SKM-1 (cell line): Measurements from ENCODE around the gene CDRT4.

Experiments
- DNase-seq: peaks from one replicate; lab custom pipeline; 2025; ENCODE audit not compliant: unreplicated experiment; lab: John Stamatoyannopoulos, UW

CDRT4 gene

DNA sequence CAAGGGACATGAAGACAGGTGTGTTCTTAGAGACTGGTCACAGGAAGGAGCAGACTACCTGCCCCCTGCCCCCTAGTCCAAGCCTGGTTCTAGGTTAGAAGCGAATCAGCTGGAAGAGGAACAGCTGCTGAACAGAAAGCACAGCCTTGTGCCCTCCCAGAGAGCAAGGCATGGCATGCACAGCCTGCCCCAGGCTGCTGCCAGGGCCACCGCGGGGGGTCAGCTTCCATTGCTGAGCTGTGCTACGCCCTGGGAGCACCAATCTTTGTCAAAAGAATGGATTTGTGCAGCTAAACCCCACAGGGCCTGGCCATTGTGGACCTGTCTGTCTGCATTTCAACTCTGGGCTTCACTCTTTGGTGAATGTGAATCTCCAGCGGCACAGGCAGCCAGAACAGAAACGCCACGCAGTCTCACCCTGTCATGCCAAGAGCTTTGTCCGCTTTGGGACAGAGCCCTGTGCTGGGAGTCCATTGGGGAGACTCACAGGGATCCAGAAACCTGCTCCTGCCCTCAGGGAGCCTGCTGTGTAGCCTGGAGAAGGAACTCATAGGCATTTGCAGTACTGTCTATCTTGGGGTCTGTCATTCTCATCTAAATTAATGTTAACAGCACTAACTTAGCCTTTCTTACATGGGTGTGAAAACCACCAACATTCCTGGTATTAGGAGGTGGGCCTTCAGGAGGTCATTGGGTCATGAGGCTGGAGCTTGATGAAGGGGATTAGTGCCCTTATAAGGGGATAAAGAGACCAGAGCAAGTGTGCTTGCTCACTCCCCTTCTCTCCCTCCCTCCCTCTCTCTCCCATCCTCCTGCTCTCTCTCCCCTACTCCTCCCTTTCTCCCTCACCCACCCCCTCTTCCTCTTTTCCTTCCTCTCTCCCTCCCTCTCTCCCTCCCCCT, 25.6 kb upstream of the CDRT4 start:
- no peak for DNase-seq

DNA sequence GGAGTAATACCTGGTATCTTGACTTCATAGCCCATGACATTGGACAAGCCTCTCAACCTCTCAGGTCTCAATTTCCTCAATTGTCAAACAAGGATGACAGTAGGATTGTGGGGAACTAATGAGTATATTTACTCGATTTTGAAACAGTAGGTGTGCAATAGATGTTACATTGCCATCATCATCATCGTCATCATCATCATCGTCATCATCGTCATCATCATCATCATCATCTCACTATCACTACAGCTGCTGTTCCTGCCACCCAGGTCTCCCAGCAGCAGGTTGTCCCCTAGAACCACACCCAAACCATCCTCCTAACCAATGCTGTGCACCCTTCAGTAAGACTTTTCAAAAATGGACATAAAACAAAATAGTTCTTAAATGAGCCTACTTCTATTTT, 24.8 kb upstream of the CDRT4 start:
- DNase-seq = no peak

DNA sequence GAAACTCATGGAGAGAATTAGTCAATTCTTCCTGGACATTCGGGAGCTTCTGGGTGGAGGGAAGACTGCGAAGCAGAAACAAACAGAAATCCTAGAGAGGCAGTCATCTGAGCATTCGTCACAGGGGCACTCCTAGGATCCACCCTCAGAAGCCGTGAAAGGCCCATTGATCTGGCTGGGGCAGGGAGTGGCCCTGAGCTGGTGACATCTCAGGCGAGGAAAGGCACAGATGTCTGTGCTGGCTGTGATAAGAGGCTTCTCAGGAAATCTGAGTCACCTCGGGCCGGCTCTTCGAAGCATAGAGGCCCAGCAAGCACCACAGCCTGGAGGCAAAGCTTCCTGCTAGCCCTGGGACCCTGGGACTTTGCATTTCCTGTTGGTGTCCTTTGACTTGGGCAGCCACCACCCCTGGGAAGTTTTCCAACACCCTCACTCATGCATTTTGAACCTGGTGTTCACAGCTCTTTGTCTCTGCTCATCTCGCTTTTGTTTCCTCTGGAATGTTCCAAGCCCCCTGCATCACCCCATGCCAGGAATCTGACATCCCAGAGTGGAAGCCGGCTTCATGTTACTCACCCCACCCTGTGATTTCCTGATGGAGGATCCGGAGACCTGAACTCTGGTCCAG, 23.3 kb upstream of the CDRT4 start:
- DNase-seq = no peak

DNA sequence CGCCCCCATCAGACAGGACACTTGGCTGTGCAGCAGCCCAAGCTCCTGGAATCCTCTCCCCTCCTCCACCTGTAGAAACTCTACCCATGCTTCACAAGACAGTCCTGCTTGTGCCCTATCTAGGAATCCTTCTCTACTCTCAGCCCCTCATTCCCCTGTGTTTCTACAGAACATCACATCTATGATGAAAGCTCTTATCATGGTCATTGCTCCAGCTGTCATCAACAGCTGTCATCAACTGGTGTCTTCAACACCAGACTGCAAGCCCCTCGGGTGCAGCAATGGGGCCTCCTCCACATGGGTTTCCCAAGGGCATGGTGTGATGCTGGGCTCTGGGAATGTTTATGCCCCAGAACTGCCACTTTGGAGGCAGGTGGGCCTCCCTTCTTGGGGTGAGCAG, 21.1 kb upstream of the CDRT4 start:
- no peak for DNase-seq

DNA sequence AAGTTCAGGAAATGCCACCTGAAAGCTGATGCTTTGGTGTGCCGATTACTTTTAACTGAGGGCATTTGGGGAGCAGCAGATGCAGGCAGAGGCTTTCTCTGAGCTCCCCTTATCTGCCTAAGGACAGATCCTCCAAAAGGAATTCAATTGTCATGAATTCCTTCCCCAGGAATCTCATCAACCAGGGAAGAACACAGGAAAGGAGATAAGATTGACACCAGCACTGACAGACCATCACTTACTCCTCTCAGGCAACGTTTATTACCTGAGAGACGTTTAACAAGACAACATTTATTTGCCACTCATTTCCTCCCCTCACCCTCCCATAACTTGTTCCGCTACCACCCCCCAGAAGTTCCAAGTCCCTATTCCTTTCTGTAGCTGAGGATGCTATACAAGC, 17.6 kb upstream of the CDRT4 start:
- DNase-seq = no peak

DNA sequence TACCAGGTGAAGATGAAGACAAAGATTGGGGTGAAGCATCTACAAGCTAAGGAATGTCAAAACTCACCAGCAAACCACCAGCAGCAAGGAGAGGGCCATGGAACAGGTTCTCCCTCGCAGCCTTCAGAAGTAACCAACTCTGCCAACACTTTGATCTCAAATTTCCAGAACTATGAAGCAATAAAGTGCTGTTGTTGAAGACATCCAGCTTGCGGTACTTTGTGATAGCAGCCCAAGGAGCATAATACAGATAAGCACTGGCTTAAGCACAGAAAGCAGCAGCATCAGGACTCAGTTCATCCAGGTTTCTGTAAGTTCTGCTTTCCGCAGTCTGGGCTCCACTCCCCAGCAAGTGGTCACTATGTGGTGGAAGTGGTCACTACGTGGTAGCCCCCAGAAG, 16.0 kb upstream of the CDRT4 start:
- no peak for DNase-seq

DNA sequence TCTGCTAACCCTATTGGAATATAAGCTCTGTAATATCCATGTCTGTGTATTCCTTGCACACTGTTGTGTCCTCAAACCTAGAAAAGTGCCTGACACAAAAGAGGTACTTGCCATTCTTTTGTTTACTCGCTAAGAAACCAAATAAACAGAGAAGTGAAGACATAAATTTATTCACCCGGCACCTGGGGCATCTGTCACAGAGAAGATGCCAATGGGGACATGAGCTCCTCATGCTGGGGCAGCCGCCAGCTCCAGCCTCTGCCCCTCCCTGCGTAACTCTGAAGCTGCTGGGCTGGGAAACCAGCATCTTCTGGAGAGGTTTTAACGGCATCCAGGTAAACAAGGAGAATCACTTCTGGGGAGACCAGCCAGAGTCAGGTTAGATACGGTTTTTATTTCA, 15.1 kb upstream of the CDRT4 start:
- no peak for DNase-seq

DNA sequence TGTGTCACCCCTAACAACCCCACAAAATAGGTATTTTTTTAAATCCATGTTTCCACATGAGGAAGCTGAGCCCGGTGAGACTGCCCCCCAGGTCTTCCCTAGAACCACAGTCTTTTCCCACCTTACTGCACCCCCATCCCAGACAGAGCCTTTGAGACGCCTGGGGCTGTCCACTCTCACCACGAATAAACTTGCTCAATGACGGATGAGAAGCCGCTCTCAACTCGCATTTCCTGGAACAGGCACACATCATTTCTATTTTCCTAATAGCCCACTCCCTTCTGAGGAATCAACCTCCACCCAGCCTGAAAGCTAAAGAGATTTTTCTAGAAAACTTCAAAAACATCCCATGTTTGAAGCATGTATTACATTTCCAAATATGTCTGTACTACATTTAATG, 14.1 kb upstream of the CDRT4 start:
- DNase-seq = no peak

DNA sequence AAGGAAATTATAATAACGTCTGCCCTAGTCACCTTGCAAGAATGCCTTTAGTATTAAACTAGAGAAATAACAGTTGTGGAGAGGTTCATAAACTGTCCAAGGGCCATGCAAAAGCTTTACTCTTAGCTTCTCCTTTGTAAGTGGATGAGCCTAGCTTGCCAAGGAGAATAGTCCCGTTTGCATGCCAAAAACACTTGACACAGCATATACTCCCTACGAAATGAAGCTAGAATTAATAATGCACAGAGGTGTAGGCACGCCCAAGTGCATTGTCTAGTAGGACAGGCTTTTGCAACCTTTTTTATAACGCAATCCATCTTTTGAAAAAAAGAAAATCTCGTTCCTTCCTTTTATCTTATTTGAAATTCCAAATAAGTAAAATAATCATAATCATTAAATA, 12.8 kb upstream of the CDRT4 start:
- DNase-seq = no peak

DNA sequence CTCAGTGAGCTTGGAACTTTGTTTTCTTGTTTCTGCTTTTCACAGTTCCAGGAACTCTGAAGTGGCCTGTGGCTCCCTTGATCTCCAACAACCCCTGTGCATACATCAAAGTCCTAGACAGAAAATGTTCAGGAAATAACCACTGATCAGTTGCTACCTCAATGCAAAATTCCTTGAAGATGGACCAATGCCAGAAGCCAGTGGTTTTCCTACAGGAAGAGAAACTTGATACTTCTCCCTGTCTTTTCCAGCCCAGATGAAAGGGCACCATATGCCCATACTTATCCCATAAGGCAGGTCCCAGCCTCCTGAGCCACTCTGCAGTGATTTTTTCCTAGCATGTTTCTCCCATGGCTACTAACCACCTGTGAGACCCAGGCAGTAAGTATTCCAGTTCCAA, 12.3 kb upstream of the CDRT4 start:
- DNase-seq = no peak

DNA sequence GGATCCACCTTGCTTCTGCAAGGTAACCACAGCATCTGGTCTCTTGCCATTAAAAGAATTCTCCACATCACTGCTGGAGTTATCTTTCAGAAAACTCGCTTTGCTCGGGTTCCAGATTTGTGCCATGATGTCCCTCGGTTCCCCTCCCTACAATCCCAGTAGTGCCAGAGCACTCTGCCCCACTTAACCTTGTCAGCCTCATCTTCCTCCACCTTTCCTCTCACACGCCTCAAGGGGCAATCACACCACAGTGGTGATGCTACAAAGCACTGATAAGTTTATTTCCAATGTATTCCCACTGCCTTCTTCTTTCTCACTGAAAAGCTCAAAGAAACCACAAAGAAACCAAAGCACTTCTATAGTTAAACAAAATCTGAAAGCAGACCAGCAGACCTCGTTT, 11.4 kb upstream of the CDRT4 start:
- DNase-seq = no peak

DNA sequence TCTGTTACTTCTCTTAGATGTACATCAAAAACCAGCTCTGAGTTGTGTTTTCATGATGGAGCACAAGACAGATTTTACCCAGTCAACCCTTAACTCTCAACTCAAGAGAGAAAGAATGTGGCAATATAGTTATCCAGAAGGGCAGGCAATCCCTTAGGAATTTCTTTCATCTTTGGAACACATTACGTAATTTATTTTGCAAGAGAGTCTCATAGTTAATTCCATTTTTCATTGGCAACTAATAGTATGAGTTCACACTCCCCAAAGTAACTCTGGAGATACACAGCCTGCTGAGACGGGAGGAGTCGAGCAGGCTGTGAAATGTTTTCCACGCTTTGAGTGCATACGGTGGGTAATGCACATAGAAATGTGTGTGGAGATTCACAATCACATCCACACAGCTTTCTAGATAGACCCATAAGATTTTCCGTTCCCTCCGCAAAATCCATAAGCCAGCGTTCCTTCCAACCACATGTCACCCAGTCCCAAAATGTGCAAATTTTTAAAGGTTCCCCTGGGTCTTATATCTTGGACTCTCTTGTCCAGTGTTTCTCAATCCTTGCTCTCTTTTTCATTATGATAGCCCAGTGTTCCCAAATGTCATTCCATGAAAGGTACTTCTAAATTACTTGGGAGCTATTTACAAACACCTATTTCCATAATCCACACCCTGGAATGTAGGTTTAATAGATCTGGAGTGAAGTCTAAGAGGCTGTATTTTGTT, 8.4 kb upstream of the CDRT4 start:
- DNase-seq = no peak

DNA sequence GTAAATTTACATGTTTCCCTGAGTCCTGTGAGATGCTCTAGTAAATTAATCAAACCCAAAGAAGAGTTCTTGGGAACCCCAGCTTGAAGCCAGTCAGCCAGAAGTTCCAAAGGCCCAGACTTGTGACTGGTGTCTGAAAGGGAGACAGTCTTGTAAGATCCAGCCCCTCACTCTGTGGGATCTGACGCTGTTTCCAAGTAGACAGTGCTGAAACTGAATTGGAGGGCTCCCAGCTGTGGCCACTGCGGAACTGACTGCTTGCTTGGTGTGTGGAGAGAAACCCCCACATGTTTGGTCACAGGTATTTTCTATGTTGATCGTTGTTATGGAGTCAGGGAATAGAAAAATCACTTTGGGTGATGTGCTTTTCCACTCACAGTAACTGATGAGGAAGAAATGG, 5.5 kb upstream of the CDRT4 start:
- DNase-seq = no peak

DNA sequence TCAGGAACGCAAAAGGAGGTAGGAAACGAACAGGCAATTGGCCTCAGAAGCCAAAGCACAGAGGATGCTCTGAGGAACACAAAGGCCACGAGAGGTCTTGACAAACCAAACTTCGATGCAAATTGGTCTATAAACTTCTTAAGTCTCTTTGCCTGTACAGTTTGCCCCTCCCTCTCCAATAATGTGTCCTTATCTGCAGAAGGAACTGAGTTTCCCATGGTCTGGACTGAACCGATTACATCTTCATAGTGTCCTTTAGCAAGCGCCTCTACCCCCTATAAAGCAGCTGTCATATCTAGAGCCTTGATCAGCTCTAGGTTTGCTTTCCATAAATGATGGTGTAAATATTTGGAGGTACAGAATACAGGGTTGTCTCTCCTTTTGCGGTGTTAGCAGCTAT, 3.1 kb upstream of the CDRT4 start:
- DNase-seq = no peak

DNA sequence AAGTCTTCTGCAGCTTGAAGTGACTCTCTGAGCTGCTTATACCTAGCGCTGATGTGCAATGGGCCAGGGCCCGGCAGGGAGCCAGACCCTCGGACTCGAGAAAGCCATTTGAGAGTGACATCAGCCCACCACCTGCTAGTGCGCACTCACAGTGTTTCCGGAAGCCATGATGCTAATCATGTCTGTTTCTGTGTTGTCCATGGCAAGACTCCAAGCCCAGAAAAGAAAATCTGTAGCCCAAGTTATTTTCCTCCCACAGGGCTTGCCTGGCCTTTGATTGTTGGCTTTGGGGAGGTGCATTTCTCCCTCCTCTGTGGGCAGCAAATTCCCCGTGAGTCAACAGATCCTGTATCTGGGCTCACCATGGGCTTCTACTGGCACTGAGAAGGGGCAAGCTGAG, 1.8 kb upstream of the CDRT4 start:
- no peak for DNase-seq

DNA sequence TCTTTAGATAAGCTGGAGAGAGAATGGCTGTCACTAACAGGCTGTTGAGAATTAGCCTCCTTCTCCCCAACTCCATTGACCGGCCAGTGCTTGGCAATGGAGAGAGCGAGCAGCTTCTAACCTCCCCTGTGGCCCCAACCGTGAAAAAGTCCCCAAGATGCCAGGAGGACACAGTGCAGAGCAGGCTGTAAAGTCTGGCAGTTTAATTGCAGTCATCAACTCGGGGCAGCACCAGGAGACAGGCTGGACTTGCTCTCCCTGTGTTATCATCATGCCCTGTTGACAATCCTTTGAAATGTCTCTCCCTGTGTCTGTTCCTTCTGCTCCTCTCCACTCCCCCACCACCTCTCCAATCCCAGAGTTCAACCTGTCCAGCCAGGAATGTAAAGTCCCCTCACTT, 705 bp upstream of the CDRT4 start:
- DNase-seq = no peak

DNA sequence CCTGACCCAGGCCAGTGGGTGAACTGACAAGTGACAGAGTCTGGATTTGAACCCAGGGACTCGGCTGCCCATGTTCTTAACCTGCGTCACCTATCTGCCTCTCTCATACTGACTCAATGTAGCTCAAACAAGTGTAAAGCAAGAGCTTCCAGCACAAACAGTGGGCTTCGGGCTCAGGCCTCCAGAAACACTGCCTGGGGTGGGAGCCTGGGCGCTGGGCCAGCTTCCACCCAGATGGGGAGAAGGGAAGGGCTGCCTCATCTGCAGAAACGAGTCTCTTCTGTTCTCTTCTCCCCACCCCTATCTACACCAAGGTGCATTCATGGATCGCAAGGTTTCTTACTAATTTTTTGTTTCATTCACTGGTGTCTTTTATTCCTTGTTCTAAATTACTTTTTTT, 1.3 kb downstream of the CDRT4 start:
- DNase-seq = no peak

DNA sequence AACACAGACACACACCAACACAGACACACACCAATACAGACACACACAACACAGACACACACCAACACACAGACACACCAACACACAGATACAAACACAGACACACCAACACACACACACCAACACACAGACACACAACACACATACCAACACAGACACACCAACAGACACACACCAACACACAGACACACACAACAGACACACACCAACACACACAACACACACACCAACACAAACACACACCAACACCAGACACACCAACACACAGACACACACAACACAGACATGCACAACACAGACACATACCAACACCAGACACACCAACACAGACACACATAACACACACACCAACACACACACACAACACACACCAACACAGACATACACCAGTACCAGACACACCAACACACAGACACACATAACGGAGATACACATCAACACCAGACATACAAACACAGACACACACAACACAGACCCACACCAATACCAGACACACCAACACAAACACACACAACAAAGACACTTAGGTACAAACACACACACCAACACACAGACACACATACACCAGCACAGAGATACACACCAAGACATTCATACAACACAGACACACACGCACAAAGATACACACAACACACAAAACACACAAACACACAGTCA, 2.2 kb downstream of the CDRT4 start:
- no peak for DNase-seq

DNA sequence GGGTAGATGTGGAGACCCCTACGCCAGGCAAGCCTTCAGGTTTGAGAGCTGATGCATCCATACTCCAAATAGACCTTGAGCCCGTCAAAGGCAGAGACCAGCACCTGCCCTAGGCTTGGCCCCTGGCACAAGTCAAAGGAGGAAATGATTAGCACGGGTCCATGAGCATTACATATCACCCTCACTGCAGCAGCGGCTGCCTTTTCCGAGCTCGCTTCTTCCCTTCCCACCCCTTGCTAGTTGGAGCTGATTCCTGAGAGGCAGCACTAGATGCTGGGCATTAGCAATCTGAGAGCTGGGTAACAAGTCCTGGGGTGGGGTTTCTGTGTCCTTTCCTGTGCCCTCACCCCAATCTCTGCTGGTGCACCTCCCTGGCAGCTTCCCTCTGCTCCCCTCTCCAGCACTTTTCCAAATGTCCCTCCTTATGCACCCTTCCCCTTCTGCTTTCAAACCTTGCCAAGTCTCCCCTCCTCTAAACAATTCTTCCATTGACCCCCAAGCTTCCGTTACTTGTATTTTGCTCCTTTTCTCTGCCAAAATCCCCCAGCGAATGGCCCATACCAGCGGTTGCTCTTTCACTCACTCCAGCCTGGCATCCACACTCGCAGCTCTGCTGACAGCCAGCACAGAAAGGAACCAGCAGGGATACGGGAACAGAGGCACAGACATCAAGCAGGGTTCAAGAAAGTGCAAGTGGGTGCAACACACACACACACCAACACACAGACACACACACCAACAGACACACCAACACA, 3.0 kb downstream of the CDRT4 start:
- DNase-seq = no peak

DNA sequence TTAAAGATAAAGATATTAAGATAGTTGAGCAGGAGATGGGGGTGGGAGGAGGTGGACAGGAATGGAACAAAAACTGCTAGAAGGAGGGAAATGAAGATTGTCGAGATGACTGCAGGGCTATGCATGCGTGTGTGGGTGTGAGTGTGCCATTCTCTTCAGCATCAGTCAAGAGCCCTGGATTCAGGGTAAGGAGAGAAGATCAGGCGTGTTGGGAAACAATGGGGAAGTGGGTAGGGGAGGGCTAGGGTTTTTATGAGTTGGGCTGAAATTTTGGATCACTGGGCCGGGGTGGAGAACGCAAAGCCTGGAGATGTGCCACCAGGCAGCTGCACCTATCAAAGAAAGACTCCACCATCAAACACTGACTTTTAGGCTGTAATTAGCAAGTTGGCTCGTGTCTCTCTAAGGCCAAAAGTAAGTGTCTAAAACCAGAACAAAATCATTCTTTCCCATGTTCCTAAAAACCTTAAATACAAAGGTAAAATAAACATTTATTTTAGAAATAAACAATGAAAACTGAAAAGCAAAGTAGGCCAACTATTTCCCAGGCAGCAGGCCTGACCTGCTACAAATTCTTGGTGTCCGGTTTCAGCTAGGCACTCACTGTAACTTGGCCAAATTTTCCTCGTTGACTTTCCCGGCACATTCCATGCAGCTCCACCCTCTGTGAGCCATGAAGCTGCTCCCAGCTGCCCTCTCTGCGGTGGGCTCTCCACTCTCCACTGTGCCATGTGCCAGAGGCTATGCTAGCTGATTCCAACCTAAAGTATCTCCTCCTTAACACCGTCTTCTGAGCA, 4.2 kb downstream of the CDRT4 start:
- DNase-seq = no peak
